ENCODE data around the gene PTPRA. TPM values are rescaled to one million over a fixed set of nuclear protein-coding genes. Genes with fewer than 3 reads are reported as not detected.

The PTPRA gene
- total RNA-seq, 1 experiment from 2014 or later = 45.2 TPM

- no peak overlapping the region for H3K27ac ChIP-seq (ENCODE audit: insufficient read length, low read depth, low read length)
- H3K4ac ChIP-seq (ENCODE audit: low read depth, low read length) = no peak overlapping the region
- no peak overlapping the region for H2BK12ac ChIP-seq (ENCODE audit: insufficient read length, low read depth, low read length)
- Mint-ChIP-seq H3K4me1 (peaks cover 3 to 8% of the 10 kb centered on the region in 2 experiments), H3K4me3 (no peak overlapping the region), H3K9me3 (peaks cover 11 to 19% of the 10 kb centered on the region in 2 experiments; a peak in 4 of 5 replicates), H3K27ac (no peak overlapping the region), H3K36me3 (ENCODE audit: insufficient read depth in 1 of 3, low read depth in 3 of 3) (peaks cover 14 to 31% (median 16%) of the 10 kb centered on the region in 3 experiments), H3K27me3 (ENCODE audit: low read depth) (no peaks in the 10 kb centered on the region)
- H2BK15ac ChIP-seq (ENCODE audit: low read depth, low read length) = no peak overlapping the region
- H2BK5ac ChIP-seq (ENCODE audit: insufficient read length, low read length) = no peak overlapping the region
- no peak overlapping the region for H3K56ac ChIP-seq (ENCODE audit: insufficient read length, low read depth, low read length)
- H2BK20ac ChIP-seq (ENCODE audit: low read depth, low read length, poor library complexity, severe bottlenecking) = no peak overlapping the region
- no peak overlapping the region for H3K14ac ChIP-seq (ENCODE audit: insufficient read depth, low read length)
- 100% methylated on average over 2 of the region's 3 CpGs for WGBS (ENCODE audit: extremely low coverage, insufficient read length, low lambda C conversion rate)
- H3K9ac ChIP-seq (ENCODE audit: extremely low read depth, insufficient read length, low read length) = no peak overlapping the region
- no peaks in the 10 kb centered on the region for H3K27me3 ChIP-seq (ENCODE audit: insufficient read depth, low read length)
- H3K18ac ChIP-seq (ENCODE audit: insufficient read length, low read depth, low read length) = no peak overlapping the region
- no peak overlapping the region for H2AK5ac ChIP-seq (ENCODE audit: insufficient read length, low read length)
- no peak overlapping the region for H2AFZ ChIP-seq (ENCODE audit: low read length)
- no peaks in the 10 kb centered on the region for H4K20me1 ChIP-seq (ENCODE audit: control insufficient read depth, insufficient read depth, insufficient read length)
- H4K91ac ChIP-seq (ENCODE audit: insufficient read length, low read depth, low read length) = no peak overlapping the region
- H3K4me1 ChIP-seq (ENCODE audit: insufficient read depth, low read length) = no peaks in the 10 kb centered on the region
- TF ChIP-seq CTCF (conservative IDR thresholded peaks at IDR 0.05) = no peak
- no peak overlapping the region for H3K4me2 ChIP-seq (ENCODE audit: insufficient read depth, insufficient read length, low read length)
- H3K23ac ChIP-seq (ENCODE audit: insufficient read length, low read depth, low read length) = no peak overlapping the region
- peaks cover 4% of the 10 kb centered on the region for H3K79me1 ChIP-seq (ENCODE audit: insufficient read depth, low read depth, low read length, poor library complexity, severe bottlenecking)
- H2BK120ac ChIP-seq (ENCODE audit: low read depth, low read length, poor library complexity, severe bottlenecking) = no peak overlapping the region
- DNase-seq = no peak
- H3T11ph ChIP-seq (ENCODE audit: low read length) = no peak overlapping the region
- no peaks in the 10 kb centered on the region for H3K9me3 ChIP-seq (ENCODE audit: control insufficient read depth, low read depth, low read length)
- no peak overlapping the region for H4K5ac ChIP-seq (ENCODE audit: insufficient read length, low read depth, low read length)
- peaks cover 2% of the 10 kb centered on the region; the same call in 1 of the 2 replicates for H3K79me2 ChIP-seq (ENCODE audit: insufficient read depth, low read length)
- H3K23me2 ChIP-seq (ENCODE audit: insufficient read length, low read depth, low read length, poor library complexity, severe bottlenecking) = no peaks in the 10 kb centered on the region
- H4K8ac ChIP-seq (replicated peaks; ENCODE audit: insufficient read length, low read depth, low read length) = no peak overlapping the region
Measured at GRCh38 chr20:2907519-2907918, 34.2 kb downstream of the PTPRA start.
